HG02981 (cell line): Measurements from ENCODE around the gene RPS3A.
"Not testable (repeated sequence)": the region's sequence is repeated elsewhere in the genome, so short reads cannot be mapped to it uniquely, and the experiment has no call there.

Experiments
- ATAC-seq: cut with Tn5 transposase; IDR thresholded peaks from one replicate; pipeline ENCODE4 v1.9.1; 2021; ENCODE audit warnings: mild to moderate bottlenecking, moderate library complexity; ENCODE audit not compliant: unreplicated experiment

Gene RPS3A

DNA sequence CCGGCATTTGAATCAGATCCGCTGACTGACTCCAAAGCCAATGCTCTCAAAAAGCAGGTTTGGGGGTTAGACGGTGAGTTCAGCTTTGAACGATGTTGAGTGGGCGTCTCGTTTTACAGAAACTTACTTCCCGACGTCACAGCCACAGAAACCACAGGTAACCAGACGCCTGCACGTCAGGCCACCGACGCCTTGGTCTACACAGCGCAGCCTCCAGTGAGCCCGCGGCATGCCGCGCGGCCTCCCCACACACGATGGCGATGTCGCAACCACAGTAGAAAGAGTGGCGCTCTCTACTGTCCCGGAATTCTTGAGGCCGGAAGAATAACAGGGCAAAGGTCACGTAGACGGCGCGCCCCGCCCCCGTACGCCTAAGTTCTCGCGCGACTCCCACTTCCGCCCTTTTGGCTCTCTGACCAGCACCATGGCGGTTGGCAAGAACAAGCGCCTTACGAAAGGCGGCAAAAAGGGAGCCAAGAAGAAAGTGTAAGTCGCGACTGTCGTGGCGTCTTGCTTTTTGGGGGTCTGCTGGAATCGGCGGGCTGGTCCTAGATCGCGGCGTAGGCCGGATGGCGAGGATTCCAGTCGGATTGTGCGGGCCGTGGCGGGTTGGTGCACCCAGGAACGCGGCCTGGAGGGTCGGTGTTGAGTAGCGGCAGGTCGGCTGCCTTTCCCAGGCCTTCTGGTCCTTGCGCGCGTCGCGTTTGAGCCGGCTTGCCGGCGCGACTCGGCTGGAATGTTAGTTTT, at the start of gene RPS3A:
RPS3A (plus strand) TSS at position 400 of the 747 bp plus-strand sequence; CDS start at position 425, 25 bp downstream.
- peak; percentile 93 for ATAC-seq

DNA sequence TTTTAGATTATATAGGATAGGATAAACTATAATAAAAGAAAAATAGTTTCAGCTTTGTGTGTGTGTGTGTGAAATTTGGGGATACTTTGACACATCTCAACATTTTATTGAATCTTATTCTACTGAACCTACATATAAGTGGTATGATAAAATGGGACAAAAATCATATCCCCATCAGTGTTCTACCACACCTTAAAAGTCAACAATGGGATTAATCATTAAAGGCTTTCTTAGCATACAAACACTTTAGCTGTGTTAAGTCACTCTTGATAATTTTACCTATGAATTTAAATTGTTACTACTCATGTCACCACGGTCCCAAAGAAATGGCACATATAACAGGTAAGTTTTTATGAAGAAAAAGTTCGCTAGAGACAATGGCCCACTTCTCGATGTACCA, 46.6 kb upstream of the RPS3A start:
- ATAC-seq, result no peak

DNA sequence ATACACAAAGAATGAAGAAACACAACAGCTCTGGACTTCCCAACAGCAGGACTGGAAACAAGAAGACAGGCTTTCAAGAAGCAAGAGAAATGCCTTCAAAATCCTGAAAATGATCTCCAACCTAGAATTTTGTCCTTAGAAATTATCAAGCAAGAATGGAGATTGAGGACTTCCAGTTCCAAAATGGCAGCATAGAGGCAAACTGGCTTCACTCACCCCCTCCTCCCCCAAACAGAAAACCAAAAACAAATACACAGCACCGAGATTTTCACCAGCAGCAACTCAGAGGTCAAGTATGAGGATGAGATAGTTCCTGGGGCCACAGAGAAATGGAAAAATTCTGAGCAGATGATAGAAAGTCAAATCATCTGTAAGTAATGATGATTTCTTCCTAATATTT, 43.9 kb upstream of the RPS3A start:
- no peak for ATAC-seq

DNA sequence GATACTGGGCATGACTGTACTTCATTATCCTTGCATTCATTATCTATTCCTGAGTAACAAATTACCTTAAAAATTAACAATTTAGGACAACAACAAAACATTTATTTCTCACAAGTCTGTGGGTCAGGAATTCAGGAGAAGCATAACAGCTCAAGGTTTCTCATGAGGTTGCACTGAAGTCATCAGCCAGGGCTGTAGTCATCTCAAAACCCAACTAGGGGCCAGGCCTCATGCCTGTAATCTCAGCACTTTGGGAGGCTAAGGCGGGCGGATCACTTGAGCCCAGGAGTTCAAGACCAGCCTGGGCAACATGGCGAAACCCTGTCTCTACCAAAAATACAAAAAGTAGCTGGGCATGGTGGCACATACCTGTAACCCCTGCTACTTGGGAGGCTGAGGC, 36.3 kb upstream of the RPS3A start:
- not testable (repeated sequence) for ATAC-seq

DNA sequence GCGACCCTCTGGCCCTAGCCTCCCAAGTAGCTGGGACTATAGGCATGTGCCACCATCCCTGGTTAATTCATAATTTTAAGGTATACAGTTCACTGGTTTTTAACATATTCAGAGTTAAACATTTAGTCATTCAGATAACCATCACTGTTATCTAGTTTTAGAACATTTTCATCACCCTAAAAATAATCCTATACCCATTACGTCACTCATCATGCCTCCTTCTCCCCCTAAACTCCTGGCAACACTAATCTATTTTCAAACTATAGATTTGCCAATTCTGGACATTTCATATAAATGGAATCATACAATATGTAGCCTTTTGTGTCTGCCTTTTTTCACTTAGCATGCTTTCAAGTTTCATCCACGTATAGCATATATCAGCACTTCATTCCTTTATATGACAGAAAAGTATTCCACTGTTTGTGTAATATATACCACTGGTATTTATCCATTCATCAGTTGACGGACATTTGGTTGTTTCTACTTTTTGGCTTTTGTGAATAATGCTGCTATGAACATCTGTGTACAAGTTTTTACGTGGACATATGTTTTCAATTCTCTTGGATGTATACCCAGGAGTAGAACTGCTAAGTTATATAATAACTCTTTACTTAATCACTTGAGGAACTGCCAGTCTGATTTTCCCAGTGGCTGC, 32.0 kb upstream of the RPS3A start:
- ATAC-seq, result no peak

DNA sequence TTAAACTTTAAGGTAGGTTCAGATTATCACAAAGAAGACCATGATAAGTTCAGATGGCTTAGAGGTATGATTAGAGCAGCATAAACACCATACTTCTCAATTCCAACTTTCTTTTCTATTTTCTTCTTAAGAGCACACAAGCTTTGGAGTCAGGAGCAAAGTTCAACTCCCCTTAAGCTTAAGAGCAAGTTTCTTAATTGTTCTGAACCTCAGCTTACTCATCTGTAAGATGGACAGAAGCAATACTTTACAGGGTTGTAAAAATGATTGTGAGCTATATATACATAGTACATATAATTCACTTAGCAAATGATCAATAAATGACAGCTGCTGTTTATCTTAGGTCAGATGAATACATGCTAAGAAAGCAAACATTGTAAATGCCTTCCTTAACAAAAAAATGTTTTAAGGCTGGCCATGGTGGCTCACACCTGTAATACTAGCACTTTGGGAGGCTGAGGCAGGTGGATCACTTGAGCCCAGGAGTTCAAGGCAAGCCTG, 25.0 kb upstream of the RPS3A start:
- ATAC-seq, result no peak

DNA sequence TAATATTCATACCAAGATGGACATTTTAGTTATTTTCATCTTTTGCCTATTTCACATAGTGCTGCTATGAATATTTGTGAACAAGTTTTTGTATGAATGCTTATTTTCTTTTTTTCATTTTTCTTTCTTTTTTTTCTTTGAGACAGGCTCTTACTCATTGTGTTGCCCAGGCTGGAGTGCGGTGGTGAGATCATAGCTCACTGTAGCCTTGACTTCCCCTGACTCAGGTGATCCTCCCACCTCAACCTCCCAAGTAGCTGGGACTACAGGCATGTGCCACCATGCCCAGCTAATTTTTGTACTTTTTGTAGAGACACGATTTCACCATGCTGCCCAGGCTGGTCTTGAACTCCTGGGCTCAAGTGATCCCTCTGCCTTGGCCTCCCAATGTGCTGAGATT, 21.4 kb upstream of the RPS3A start:
- ATAC-seq, result not testable (repeated sequence)

DNA sequence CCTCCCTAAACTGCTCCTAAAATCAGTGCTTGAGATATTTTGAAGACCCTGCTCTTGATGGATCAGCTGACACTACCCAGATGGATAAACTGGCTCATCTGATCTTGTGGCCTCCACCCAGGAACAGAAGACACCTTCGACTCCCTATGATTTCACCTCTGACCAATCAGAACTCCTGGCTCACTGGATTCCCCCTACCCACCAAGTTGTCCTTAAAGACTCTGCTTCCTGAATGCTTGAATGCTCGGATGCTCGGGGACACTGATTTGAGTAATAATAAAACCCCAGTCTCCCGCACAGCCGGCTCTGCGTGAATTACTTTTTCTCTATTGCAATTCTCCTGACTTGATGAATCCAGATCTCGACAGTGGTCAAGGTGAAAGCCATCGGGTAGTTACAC, 12.0 kb upstream of the RPS3A start:
- ATAC-seq, result no peak

DNA sequence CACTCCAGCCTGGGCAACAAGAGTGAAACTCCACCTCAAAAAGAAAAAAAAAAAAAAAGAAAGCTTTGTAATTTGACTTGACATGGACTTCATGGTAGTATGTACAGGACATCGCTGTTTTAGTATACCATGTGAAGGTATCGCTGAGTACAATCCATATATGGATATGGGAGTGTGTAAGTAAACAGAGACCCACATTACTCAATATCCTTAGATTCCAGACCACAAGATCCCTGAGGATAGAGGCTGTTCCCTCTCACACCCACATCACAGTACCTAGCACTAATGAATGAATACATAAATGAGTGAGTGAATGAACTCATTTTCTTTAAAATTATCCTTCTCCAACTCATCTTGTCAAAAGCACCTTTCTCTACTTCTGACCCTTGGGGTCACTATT, 8.4 kb upstream of the RPS3A start:
- ATAC-seq, result no peak

DNA sequence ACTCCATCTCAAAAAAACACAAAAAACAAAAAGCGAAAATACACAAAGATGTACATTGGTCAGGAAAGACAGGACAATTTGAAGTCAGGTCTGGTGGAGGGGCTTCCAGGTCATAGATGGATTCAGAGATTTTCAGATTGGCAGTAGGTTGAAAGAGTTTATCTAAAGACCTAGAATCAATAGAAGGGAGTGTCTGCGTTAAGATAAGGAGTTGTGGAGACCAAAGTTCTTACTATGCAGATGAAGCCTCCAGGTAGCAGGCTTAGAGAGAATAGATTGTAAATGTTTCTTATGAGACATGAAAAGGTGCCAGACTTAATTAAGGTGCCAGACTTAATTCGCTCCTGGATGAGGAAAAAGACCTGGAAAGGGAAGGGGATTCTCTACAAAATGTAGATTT, 6.9 kb upstream of the RPS3A start:
- ATAC-seq, result no peak

DNA sequence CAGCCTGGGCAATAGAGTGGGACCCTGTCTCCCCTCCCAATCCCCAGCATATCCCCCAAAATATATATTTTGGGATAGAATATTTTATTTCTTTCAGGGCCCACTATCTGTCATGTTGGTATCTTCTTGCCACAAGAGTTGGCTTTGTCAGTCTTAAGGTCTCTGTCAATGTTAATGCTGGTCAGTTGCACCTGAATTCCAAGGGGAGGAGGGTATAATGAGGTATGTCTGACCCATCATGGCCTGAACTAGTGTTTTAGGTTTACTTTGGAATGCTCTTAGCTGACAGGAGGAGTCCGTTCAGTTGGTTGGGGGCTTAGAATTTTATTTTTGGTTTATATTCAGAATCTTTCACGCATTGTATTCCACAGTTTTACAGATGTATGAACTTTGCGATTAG, 6.2 kb upstream of the RPS3A start:
- no peak for ATAC-seq

DNA sequence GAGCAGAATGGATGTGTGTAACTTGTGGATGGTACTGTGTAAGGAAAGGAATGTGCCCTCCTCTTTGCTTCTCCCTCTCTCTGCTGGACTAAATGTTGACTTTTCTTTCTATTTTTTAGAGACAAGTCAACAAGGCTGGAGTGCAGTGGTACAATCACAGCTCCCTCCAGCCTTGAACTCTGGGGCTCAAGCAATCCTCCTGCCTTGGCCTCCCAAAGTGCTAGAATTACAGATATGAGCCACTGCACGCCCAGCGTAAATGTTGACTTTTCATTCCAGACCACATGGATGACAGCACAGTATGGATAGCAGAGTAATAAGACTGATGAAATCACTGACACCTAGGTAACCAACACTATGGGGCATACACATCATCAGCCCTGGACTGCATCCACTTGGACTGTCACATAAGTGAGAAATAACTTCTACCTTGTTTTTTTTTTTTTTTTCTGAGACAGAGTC, 5.1 kb upstream of the RPS3A start:
- no peak for ATAC-seq

DNA sequence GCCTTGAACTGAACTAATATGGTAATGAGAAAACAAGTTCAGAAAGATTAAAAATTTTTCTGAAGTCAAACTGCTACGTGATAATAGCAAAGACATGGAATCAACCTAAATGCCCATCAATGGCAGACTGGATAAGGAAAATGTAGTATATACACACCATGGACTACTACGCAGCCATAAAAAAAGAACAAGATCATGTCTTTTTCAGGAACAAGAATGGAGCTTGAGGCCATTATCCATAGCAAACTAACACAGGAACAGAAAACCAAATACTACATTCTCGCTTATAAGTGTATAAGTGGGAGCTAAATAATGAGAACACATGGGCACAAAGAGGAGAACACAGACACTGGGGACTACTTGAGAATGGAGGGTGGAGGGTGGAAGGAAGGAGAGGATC, 4.3 kb upstream of the RPS3A start:
- no peak for ATAC-seq

DNA sequence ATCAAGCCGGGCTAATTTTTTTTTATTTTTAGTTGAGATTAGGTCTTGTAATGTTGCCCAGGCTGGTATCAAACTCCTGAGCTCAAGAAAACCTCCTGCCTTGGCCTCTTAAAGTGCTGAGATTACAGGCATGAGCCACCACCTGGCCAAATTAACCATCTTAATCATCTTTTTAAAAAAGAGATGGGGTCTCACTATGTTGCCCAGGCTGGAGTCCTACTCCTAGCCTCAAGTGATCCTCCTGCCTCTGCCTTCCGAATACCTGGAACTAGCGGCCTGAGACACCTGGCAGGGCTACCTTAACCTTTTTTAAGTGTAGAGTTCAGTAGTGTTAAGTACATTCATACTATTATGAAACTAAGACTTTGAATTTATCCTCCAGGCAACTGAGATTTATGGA, 1.7 kb upstream of the RPS3A start:
- no peak for ATAC-seq

DNA sequence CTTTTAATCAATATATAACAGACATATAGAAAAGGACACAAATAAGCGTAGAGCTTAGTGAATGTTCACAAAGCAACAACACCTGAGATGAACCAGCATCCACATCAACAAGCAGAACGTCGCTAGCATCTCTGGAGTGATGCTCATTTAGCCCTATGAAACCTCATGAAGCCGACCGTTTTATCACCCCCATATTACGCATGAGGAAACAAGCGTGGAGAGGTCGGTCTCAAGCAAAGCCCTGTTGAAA, 524 bp upstream of the RPS3A start:
- no peak for ATAC-seq

DNA sequence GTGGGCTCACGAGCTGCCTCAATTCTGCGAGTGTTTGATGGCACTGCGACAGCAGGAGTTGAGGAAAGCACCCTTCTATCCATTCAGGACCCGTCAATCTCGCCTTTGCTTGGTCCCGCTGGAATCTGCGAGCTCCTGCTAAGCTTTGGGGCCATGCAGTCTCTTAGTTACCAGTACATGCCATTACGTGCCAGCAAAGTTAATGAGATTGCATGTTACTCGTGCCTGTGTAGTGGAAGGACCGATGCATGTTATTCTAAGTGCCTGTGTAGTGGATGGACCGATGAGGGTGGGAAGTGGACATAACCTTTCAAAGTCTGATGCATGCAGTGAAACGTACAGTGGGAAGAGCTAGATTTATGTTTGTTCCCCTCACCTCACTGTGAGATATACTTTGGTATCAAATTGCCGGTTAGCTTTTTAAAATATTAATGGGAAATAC, 569 bp downstream of the RPS3A start:
- ATAC-seq, result no peak

DNA sequence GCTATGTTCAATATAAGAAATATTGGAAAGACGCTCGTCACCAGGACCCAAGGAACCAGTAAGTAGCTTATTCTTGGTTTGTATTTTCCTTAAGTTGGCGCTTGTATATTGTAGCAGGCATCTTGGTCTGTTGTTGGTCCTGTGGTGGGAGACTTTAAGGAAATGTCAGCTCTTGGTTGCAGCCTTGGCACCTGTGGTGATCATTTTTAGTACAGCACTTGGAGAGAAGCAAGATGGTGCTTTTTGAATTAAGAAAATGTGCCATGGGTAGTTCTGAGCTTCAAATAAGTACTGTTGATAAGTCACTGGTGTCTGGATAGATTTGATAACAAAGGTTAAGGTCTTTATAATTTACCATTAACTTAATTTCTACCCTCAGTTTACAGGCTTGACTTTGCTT, 1.1 kb downstream of the RPS3A start:
- ATAC-seq, result no peak

DNA sequence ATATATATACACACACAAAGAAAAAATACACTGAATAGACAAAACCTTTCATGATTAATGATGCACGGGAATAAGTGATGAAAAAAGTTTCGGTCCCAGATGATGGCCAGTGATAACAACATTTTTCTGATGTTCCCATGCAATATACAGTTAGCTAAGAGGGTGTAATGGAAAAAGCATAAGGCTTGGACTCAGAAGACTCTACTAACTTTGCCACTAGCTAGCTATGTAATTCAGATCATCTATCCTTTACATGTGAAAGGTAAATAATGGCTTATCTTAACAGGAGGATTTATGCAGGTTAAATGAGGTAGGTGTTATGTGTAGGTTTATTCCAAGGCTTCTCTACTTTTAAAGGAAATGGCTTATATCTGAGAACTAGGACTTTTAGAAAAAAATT, 4.3 kb downstream of the RPS3A start:
- no peak for ATAC-seq

DNA sequence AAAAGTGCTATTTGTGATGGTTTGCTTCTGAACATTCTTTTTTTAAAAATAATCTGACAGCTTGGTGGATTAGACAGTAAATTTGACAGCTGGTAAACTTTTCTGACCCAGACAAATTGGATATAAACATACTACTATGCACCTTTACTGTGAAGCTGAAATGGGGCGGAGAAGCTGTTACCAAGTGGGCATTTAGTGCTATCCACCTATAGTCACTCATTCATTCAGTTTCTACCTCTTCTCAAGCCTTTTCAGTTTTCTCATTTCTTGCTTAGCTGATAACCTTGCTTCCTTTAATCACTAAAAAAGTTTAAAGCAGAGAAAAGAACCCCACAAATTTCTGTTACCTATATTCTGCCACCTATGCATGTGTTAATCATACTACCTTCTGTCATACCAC, 5.2 kb downstream of the RPS3A start:
- no peak for ATAC-seq

DNA sequence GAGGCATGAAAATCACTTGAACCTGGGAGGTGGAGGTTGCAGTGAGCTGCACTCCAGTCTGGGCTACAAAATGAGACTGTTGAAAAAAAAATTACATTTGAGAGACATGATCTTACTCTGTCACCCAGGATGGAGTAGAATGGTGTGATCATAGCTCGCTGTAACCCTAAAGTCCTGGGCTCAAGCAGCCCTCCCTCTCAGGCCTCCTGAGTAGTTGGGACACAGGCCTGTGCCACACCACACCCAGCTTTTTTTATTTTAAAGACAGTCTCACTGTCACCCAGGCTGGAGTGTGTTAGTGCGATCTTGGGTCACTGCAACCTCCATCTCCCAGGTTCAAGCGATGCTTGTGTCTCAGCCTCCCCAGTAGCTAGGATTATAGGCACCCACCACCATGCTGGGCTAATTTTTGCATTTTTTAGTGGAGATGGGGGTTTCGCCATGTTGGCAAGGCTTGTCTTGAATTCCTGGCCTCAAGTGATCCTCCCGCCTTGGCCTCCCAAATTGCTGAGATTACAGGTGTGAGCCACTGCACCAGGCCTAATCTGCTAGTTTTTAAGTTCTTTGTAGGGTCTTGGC, 6.1 kb downstream of the RPS3A start:
- no peak for ATAC-seq

DNA sequence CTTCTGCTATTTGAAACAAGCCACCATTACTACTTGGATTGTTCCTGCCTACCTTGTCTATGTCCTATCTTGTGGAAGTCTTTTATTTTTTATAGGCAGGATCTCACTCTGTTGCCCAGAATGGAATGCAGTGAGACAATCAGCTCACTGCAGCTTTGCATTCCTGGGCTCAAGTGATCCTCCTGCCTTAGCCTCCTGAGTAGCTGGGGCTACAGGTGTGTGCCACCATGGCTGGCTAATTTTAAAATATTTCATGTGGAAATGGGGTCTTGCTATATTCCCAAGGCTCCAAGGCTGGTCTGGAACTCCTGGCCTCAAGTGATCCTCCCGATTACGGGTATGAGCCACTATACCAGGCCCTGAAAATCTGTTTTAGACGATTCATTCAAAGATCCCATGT, 7.6 kb downstream of the RPS3A start:
- ATAC-seq, result no peak

DNA sequence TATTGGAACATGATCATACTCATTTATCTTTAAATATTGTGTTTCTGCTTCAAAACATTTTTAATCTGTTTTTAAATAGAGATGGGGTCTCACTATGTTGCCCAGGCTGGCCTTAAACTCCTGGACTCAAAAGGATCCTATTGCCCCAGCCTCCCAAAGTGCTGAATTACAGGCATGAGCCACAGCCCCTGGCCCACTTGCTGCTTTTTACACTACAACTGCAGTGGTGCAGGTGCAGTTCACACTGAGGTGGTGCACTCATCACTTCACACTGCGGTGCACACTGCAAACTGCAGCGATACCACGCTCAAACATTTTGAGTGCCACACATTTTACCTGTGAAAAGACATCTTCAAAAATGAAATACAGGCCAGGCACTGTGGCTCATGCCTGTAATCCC, 10.8 kb downstream of the RPS3A start:
- ATAC-seq, result no peak
